ENCODE results near the gene ZKSCAN3. TPM values are rescaled to one million over a fixed set of nuclear protein-coding genes. Genes with fewer than 3 reads are reported as not detected.

The ZKSCAN3 gene
- total and polyA plus RNA-seq, 2 of the 4 experiments (the other 2 are of a cell fraction), result 3.7 to 4.8 TPM

- ATAC-seq (ENCODE audit: low read depth) (no peak), DNase-seq (no peak)
- Histone ChIP-seq H4K8ac (ENCODE audit: low read depth in 2 of 2, low read length in 2 of 2) (no peak overlapping the region), H4K91ac (ENCODE audit: insufficient read depth, low read depth, low read length) (no peak overlapping the region), H3K79me1 (ENCODE audit: low read depth in 1 of 2, low read length in 2 of 2) (no peaks in the 10 kb centered on the region), H3K27me3 (ENCODE audit: control insufficient read depth, insufficient read depth, low read length) (no peaks in the 10 kb centered on the region), H2BK20ac (ENCODE audit: low read depth, low read length) (no peak overlapping the region), H3K9ac (ENCODE audit: low read depth, low read length) (no peak overlapping the region), H3K4me2 (ENCODE audit: low read depth, low read length) (no peak overlapping the region), H3K9me3 (ENCODE audit: control insufficient read depth, insufficient read depth, low read length) (no peaks in the 10 kb centered on the region), H2AK5ac (ENCODE audit: low read depth, low read length) (no peak overlapping the region), H3K4ac (ENCODE audit: low read depth, low read length) (no peak overlapping the region), H2AFZ (replicated peaks; ENCODE audit: low read length, poor library complexity) (no peak overlapping the region), H3K56ac (ENCODE audit: extremely low read depth, insufficient read depth, low read length) (no peak overlapping the region), H3K14ac (replicated peaks; ENCODE audit: low read depth, low read length) (no peak overlapping the region), H4K20me1 (ENCODE audit: insufficient read depth, low read length) (no peaks in the 10 kb centered on the region), H3K18ac (ENCODE audit: low read depth, low read length) (no peak overlapping the region), H4K5ac (ENCODE audit: low read depth, low read length) (no peak overlapping the region), H2BK15ac (ENCODE audit: low read depth, low read length) (no peak overlapping the region), H3K4me1 (ENCODE audit: control insufficient read depth, insufficient read depth, low read length) (no peaks in the 10 kb centered on the region), H3K4me3 (ENCODE audit: insufficient read depth, low read depth, low read length) (no peak overlapping the region), H3K23ac (ENCODE audit: low read depth, low read length) (no peak overlapping the region), H3K36me3 (ENCODE audit: control insufficient read depth, insufficient read depth, low read length) (no peaks in the 10 kb centered on the region; the same call in 1 of the 2 replicates), H2BK120ac (ENCODE audit: low read depth, low read length) (no peak overlapping the region), H2AK9ac (replicated peaks; ENCODE audit: low read depth, low read length, poor library complexity) (no peak overlapping the region), H3K27ac (ENCODE audit: insufficient read depth, low read length) (no peak overlapping the region), H3K9me1 (ENCODE audit: insufficient read depth, low read length) (no peaks in the 10 kb centered on the region), H2BK5ac (ENCODE audit: low read depth, low read length, poor library complexity, severe bottlenecking) (no peak overlapping the region)
- ChIA-PET POLR2A (ENCODE audit: unreplicated experiment) (no interaction called here), CTCF (no interaction called here)
- in situ Hi-C loops (cut with MboI; ENCODE audit: low sequenced_read_pairs) (no loop called here), intact Hi-C loops (cut with micrococcal nuclease) (no loop called here), dilution Hi-C loops (cut with HindIII; ENCODE audit: low sequenced_read_pairs, unreplicated experiment) (no loop called here)
- no peak for TF ChIP-seq CTCF (conservative IDR thresholded peaks at IDR 0.05; ENCODE audit: low read depth, low read length)
- TF ChIP-seq SMC3 (IDR thresholded peaks at IDR 0.05; ENCODE audit: low read depth, low read length), result no peak
- TF ChIP-seq, protein P1, sequence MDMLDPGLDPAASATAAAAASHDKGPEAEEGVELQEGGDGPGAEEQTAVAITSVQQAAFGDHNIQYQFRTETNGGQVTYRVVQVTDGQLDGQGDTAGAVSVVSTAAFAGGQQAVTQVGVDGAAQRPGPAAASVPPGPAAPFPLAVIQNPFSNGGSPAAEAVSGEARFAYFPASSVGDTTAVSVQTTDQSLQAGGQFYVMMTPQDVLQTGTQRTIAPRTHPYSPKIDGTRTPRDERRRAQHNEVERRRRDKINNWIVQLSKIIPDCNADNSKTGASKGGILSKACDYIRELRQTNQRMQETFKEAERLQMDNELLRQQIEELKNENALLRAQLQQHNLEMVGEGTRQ (IDR thresholded peaks at IDR 0.05; ENCODE audit: low read depth, low read length), result no peak
- no peak for TF ChIP-seq FOS (IDR thresholded peaks at IDR 0.05; ENCODE audit: low read depth, low read length)
- no peak for TF ChIP-seq POLR2A (IDR thresholded peaks at IDR 0.05; ENCODE audit: low read depth, low read length)
- TF ChIP-seq CHD1 (IDR thresholded peaks at IDR 0.05; ENCODE audit: low read depth, low read length), result no peak
- no peak for TF ChIP-seq CEBPB (IDR thresholded peaks at IDR 0.05; ENCODE audit: low read depth, low read length)
- no peak for TF ChIP-seq ELK1 (IDR thresholded peaks at IDR 0.05; ENCODE audit: borderline replicate concordance, low read depth, low read length)
- TF ChIP-seq MAFK (IDR thresholded peaks at IDR 0.05; ENCODE audit: low read depth, low read length), result no peak
- TF ChIP-seq RFX5 (IDR thresholded peaks at IDR 0.05; ENCODE audit: low read depth, low read length), result no peak
- no peak for TF ChIP-seq BHLHE40 (IDR thresholded peaks at IDR 0.05; ENCODE audit: low read depth, low read length)
- no peak for TF ChIP-seq RAD21 (IDR thresholded peaks at IDR 0.05; ENCODE audit: low read length)
- BruUV-seq (replicated peaks), result no TSS peak
- WGBS, 2 experiments (ENCODE audit: extremely low coverage in 2 of 2, insufficient read length in 1 of 2), result 86% methylated on average over 12 of the region's 23 CpGs; no CpG with 5 or more reads in 1 of the 2 experiments
These were observed 36.8 kb upstream of the ZKSCAN3 start for GRCh38 chr6:28312939-28313338.
